HCT116 (cell line): Measurements from ENCODE around the gene EMILIN2. TPM values are rescaled to one million over a fixed set of nuclear protein-coding genes. Genes with fewer than 3 reads are reported as not detected.

ENCODE experiments used
- ATAC-seq: fragments of 200-7000 bp; cut with Tn5 transposase; 2 replicates; pipeline ENCODE4 v1.9.1; 2020; ENCODE audit warnings: mild to moderate bottlenecking, moderate library complexity
- BruUV-seq: library from RNA; stranded (reverse); fragments of 400-500 nt; replicated peaks from 2 replicates; lab custom pipeline; 2021; lab: Mats Ljungman, UMichigan
- CTCF ChIA-PET: fragments of 300-600 bp; sonication (Branson Sonifier 250); formaldehyde crosslinking; loops from one replicate; lab custom pipeline; 2021; ENCODE audit warnings: antibody characterized with exemption; lab: Charles Lee
- POLR2A ChIA-PET: fragments of 300-600, 350-600 bp; sonication (Branson Sonifier 250); formaldehyde crosslinking; loops from one replicate; lab custom pipeline; 2021; ENCODE audit warnings: antibody characterized with exemption; lab: Charles Lee
- RAD21 ChIA-PET, 2 experiments: fragments of 300-600 bp; sonication (Branson Sonifier 250); formaldehyde crosslinking; loops; one replicate each; lab custom pipeline; 2023; ENCODE audit warnings: low total read pairs in 2 of 2; ENCODE audit not compliant: uncharacterized antibody in 2 of 2, unreplicated experiment in 2 of 2, low non-redundant PET in 1 of 2; lab: Charles Lee
- DNase-seq: peaks from one replicate; pipeline ENCODE4 v3.0.0-alpha.2; 2010; ENCODE audit warnings: low read depth, low spot score
- H2AFZ ChIP-seq: fragments of 200-600 bp; shearing (Covaris generic), sonication (generic); 2 replicates; pipeline ENCODE4 v1.6.1; 2017; ENCODE audit warnings: low read depth, mixed run types, mixed read lengths, antibody characterized with exemption, low read length; ENCODE audit not compliant: poor library complexity, severe bottlenecking
- H3K27ac ChIP-seq: 2 replicates; pipeline ENCODE4 v1.5.1; 2012; ENCODE audit warnings: low read depth, low read length
- H3K27me3 ChIP-seq: fragments of 200-600 bp; sonication (generic); 2 replicates; pipeline ENCODE4 v1.6.1; 2016; ENCODE audit warnings: mixed run types, low read length, mixed read lengths; ENCODE audit not compliant: insufficient read depth
- H3K36me3 ChIP-seq, 2 experiments: fragments of 200-500 bp in 1 of 2; fragments of 200-600 bp in 1 of 2; sonication (Bioruptor generic) in 1 of 2; sonication (generic) in 1 of 2; 2 replicates each; pipeline versions ENCODE4 v1.5.1 to v1.6.1; 2014 to 2016; ENCODE audit warnings: low read length in 2 of 2, inconsistent platforms in 1 of 2, mixed read lengths in 1 of 2, mixed run types in 1 of 2; ENCODE audit not compliant: insufficient read depth in 2 of 2, control insufficient read depth in 1 of 2
- H3K4me1 ChIP-seq, 2 experiments: fragments of 200-600 bp in 1 of 2; sonication (generic) in 1 of 2; 2 replicates each; pipeline versions ENCODE4 v1.5.1 to v1.6.1; 2012 to 2017; ENCODE audit warnings: low read length in 2 of 2, inconsistent platforms in 1 of 2, mild to moderate bottlenecking in 1 of 2, mixed read lengths in 1 of 2, mixed run types in 1 of 2, moderate library complexity in 1 of 2; ENCODE audit not compliant: insufficient read depth in 2 of 2, control insufficient read depth in 1 of 2
- H3K4me2 ChIP-seq: fragments of 200-600 bp; sonication (generic); 2 replicates; pipeline ENCODE4 v1.6.1; 2017; ENCODE audit warnings: mixed run types, low read length, mixed read lengths
- H3K4me3 ChIP-seq, 2 experiments: fragments of 200-600 bp in 1 of 2; sonication (generic) in 1 of 2; replicated peaks in 1 of 2; 2 replicates each; pipeline ENCODE4 v1.5.1; 2011 to 2016; ENCODE audit warnings: low read length in 2 of 2, control low read depth in 1 of 2, low read depth in 1 of 2, mild to moderate bottlenecking in 1 of 2, mixed read lengths in 1 of 2, mixed run types in 1 of 2
- H3K79me2 ChIP-seq: fragments of 200-600 bp; sonication (generic); 2 replicates; pipeline ENCODE4 v1.6.1; 2017; ENCODE audit warnings: mild to moderate bottlenecking, mixed run types, low read length, moderate library complexity, mixed read lengths; ENCODE audit not compliant: insufficient read depth
- H3K9ac ChIP-seq: fragments of 200-600 bp; sonication (generic); 2 replicates; pipeline ENCODE4 v1.6.1; 2016; ENCODE audit warnings: low read length, mixed read lengths
- H3K9me2 ChIP-seq: fragments of 200-600 bp; sonication (generic), shearing (Covaris generic); 2 replicates; pipeline ENCODE4 v1.6.1; 2017; ENCODE audit warnings: mixed run types, mild to moderate bottlenecking, moderate library complexity; ENCODE audit not compliant: insufficient read depth
- H3K9me3 ChIP-seq, 2 experiments: fragments of 200-500 bp in 1 of 2; fragments of 200-600 bp in 1 of 2; sonication (Bioruptor generic) in 1 of 2; sonication (generic) in 1 of 2; 2 replicates each; pipeline ENCODE4 v1.6.1; 2014 to 2017; ENCODE audit warnings: low read length in 2 of 2, mixed read lengths in 2 of 2, inconsistent platforms in 1 of 2, low read depth in 1 of 2, mild to moderate bottlenecking in 1 of 2, mixed run types in 1 of 2, moderate library complexity in 1 of 2; ENCODE audit not compliant: control insufficient read depth in 1 of 2, insufficient read depth in 1 of 2
- H4K20me1 ChIP-seq: fragments of 200-600 bp; sonication (generic), shearing (Covaris generic); 2 replicates; pipeline ENCODE4 v1.6.1; 2017; ENCODE audit warnings: mixed run types, mild to moderate bottlenecking, moderate library complexity; ENCODE audit not compliant: insufficient read depth
- CBX3 ChIP-seq: IDR thresholded peaks from 2 replicates; pipeline ENCODE4 v1.6.1; 2012; ENCODE audit warnings: low read depth
- EGR1 ChIP-seq: IDR thresholded peaks from 2 replicates; pipeline ENCODE4 v1.6.1; 2012; ENCODE audit warnings: low read depth
- ELF1 ChIP-seq: IDR thresholded peaks from 2 replicates; pipeline ENCODE4 v1.6.1; 2012; ENCODE audit warnings: low read depth, borderline replicate concordance
- JUND ChIP-seq: IDR thresholded peaks from 2 replicates; pipeline ENCODE4 v1.6.1; 2012
- POLR2A ChIP-seq: IDR thresholded peaks from 2 replicates; pipeline ENCODE4 v1.7.0; 2011; ENCODE audit warnings: borderline replicate concordance; ENCODE audit not compliant: insufficient read depth, insufficient read length; ENCODE audit errors: extremely low read depth
- RAD21 ChIP-seq: IDR thresholded peaks from 2 replicates; pipeline ENCODE4 v1.6.1; 2012; ENCODE audit warnings: low read depth, mild to moderate bottlenecking
- SIN3A ChIP-seq: IDR thresholded peaks from 2 replicates; pipeline ENCODE4 v1.6.1; 2012; ENCODE audit warnings: low read depth
- SRF ChIP-seq: IDR thresholded peaks from 2 replicates; pipeline ENCODE4 v1.6.1; 2012; ENCODE audit warnings: low read depth
- TCF7L2 ChIP-seq: IDR thresholded peaks from 2 replicates; pipeline ENCODE4 v1.7.0; 2011; ENCODE audit warnings: borderline replicate concordance, inconsistent platforms; ENCODE audit not compliant: insufficient read depth, insufficient read length; ENCODE audit errors: extremely low read depth
- ZFX ChIP-seq: fragments of 450-650 bp; IDR thresholded peaks from 2 replicates; pipeline ENCODE4 v1.6.1; 2017
- ZNF274 ChIP-seq: fragments of 200-500 bp; sonication (Bioruptor generic); IDR thresholded peaks from 2 replicates; pipeline ENCODE4 v1.6.1; 2014; ENCODE audit warnings: mild to moderate bottlenecking, low read depth, low read length, inconsistent platforms
- intact Hi-C: fragments of 100-400 bp; cut with micrococcal nuclease; formaldehyde crosslinking; loops from 2 replicates; pipeline ENCODE4 v1.10.0; 2022
- total RNA-seq: library from RNA; stranded (reverse); gene quantifications from one replicate; pipeline ENCODE4 v1.2.1, GENCODE V29; 2021; ENCODE audit not compliant: unreplicated experiment
- TF ChIP-seq, protein P1 (sequence below): IDR thresholded peaks from 2 replicates; pipeline ENCODE4 v1.6.1; 2011; ENCODE audit warnings: mild to moderate bottlenecking, low read length, moderate library complexity; ENCODE audit not compliant: insufficient replicate concordance; ENCODE audit errors: extremely low read depth
- TF ChIP-seq, protein P2 (sequence below): IDR thresholded peaks from 2 replicates; pipeline ENCODE4 v1.6.1; 2012; ENCODE audit warnings: low read depth

Gene EMILIN2
- total RNA-seq, 1 experiment from 2014 or later, result 23.4 TPM

DNA sequence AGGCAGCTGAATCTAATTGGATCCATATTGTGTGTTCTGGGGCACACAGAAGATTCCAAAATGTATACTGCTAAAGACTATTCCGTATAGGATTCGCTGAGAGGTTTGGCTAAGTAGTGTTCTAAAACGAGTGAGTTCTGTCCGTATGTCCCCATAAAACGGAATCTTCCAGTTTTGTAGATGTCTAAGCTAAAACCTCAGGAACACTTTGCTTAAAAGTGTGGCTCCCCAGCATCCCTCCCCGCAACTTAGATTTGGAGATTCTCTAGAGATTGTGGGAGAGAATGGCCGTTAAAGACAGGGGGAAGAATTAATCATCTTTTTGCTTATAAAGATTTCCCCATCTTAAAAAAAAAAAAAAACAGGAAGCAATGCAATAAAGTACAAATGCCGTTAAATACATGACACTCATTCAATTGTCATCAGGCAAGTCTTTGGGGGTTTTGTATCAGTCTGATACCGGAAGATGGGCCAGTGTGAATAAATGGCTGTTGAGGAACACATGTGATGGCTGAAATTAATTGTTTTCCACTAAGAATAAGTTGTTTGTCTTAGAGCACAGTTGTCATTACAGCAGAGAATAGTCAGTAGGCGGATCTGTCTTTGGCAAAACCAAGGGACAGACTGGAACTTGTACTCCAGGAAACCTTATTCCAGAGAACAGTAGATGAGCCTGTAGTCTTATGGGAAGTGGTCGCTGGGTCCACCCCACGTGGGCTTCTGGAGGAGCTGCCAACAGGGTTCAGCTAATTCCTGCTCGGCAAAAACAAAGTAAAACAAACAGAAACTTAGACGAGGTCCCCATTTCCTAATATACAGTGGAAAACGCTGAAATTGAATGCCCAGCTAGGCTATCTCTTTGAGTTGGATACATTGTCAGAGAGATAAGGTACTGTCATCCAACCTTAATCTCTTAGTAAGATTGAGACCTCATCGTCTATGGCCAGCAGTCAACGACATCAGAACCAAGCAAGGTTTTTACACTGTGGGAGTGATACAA lies 1.7 kb downstream of the EMILIN2 start:
- POLR2A ChIA-PET, result no interaction called here
- no peak overlapping the region for H3K4me3 ChIP-seq

More for the DNA sequence above, 1.7 kb downstream of the EMILIN2 start:
- intact Hi-C loops, result no loop called here
- Histone ChIP-seq H3K4me1 (peaks cover 0 to 8% of the 10 kb centered on the region in 2 experiments; a peak in 1 of 4 replicates), H3K27ac (no peak overlapping the region), H3K79me2 (no peaks in the 10 kb centered on the region), H3K9me2 (no peaks in the 10 kb centered on the region), H3K27me3 (no peaks in the 10 kb centered on the region), H3K4me2 (no peak overlapping the region), H2AFZ (no peak overlapping the region), H3K9ac (no peak overlapping the region), H3K36me3 (no peaks in the 10 kb centered on the region), H4K20me1 (no peaks in the 10 kb centered on the region), H3K9me3 (no peaks in the 10 kb centered on the region)
- DNase-seq (no peak), ATAC-seq (no peak)
- ChIA-PET RAD21 (no interaction called here), CTCF (no interaction called here)
- no TSS peak for BruUV-seq
- TF ChIP-seq, protein P1, sequence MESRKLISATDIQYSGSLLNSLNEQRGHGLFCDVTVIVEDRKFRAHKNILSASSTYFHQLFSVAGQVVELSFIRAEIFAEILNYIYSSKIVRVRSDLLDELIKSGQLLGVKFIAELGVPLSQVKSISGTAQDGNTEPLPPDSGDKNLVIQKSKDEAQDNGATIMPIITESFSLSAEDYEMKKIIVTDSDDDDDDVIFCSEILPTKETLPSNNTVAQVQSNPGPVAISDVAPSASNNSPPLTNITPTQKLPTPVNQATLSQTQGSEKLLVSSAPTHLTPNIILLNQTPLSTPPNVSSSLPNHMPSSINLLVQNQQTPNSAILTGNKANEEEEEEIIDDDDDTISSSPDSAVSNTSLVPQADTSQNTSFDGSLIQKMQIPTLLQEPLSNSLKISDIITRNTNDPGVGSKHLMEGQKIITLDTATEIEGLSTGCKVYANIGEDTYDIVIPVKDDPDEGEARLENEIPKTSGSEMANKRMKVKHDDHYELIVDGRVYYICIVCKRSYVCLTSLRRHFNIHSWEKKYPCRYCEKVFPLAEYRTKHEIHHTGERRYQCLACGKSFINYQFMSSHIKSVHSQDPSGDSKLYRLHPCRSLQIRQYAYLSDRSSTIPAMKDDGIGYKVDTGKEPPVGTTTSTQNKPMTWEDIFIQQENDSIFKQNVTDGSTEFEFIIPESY, result no peak
- TF ChIP-seq RAD21, result no peak
- no peak for TF ChIP-seq TCF7L2
- no peak for TF ChIP-seq ZNF274
- TF ChIP-seq ZFX, result no peak
- no peak for TF ChIP-seq ELF1
- no peak for TF ChIP-seq CBX3
- no peak for TF ChIP-seq SIN3A
- TF ChIP-seq POLR2A, result no peak
- no peak for TF ChIP-seq SRF
- TF ChIP-seq, protein P2, sequence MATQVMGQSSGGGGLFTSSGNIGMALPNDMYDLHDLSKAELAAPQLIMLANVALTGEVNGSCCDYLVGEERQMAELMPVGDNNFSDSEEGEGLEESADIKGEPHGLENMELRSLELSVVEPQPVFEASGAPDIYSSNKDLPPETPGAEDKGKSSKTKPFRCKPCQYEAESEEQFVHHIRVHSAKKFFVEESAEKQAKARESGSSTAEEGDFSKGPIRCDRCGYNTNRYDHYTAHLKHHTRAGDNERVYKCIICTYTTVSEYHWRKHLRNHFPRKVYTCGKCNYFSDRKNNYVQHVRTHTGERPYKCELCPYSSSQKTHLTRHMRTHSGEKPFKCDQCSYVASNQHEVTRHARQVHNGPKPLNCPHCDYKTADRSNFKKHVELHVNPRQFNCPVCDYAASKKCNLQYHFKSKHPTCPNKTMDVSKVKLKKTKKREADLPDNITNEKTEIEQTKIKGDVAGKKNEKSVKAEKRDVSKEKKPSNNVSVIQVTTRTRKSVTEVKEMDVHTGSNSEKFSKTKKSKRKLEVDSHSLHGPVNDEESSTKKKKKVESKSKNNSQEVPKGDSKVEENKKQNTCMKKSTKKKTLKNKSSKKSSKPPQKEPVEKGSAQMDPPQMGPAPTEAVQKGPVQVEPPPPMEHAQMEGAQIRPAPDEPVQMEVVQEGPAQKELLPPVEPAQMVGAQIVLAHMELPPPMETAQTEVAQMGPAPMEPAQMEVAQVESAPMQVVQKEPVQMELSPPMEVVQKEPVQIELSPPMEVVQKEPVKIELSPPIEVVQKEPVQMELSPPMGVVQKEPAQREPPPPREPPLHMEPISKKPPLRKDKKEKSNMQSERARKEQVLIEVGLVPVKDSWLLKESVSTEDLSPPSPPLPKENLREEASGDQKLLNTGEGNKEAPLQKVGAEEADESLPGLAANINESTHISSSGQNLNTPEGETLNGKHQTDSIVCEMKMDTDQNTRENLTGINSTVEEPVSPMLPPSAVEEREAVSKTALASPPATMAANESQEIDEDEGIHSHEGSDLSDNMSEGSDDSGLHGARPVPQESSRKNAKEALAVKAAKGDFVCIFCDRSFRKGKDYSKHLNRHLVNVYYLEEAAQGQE, result no peak
- no peak for TF ChIP-seq JUND
- TF ChIP-seq EGR1, result no peak
